Activated T-cell treated with anti-CD3 and anti-CD28 coated beads, Interleukin-2, amount 50 U/mL, for 4 hours (primary cell): ENCODE data around the gene U2AF1. TPM values are rescaled to one million over a fixed set of nuclear protein-coding genes. Genes with fewer than 3 reads are reported as not detected.
A peak's percentile ranks its signal among the peaks of the same experiment; 100 is the strongest.
"Not testable (repeated sequence)": the region's sequence is repeated elsewhere in the genome, so short reads cannot be mapped to it uniquely, and the experiment has no call there.

ENCODE experiments used
- ATAC-seq, 2 donors: fragments of 200-7000 bp; cut with Tn5 transposase; one replicate each; pipeline ENCODE4 v1.10.0; 2021
- DNase-seq: peaks from one replicate; pipeline ENCODE4 v3.0.0-alpha.2; 2020
- H3K27me3 Mint-ChIP-seq: one replicate; pipeline ENCODE4 v1.8.0; 2021; ENCODE audit warnings: low read depth, mixed read lengths
- H3K36me3 Mint-ChIP-seq: one replicate; pipeline ENCODE4 v1.8.0; 2022; ENCODE audit warnings: mixed read lengths; ENCODE audit not compliant: insufficient read depth
- H3K4me1 Mint-ChIP-seq: one replicate; pipeline ENCODE4 v1.8.0; 2021; ENCODE audit warnings: low read depth, mixed read lengths
- H3K4me3 Mint-ChIP-seq: one replicate; pipeline ENCODE4 v1.8.0; 2021; ENCODE audit warnings: mild to moderate bottlenecking, moderate library complexity, mixed read lengths
- H3K9me3 Mint-ChIP-seq: one replicate; pipeline ENCODE4 v1.8.0; 2021; ENCODE audit warnings: mixed read lengths
- total RNA-seq, 3 donors: library from RNA; stranded (reverse); gene quantifications; one replicate each; pipeline ENCODE4 v1.2.1, GENCODE V29; 2021

The U2AF1 gene, protein sequence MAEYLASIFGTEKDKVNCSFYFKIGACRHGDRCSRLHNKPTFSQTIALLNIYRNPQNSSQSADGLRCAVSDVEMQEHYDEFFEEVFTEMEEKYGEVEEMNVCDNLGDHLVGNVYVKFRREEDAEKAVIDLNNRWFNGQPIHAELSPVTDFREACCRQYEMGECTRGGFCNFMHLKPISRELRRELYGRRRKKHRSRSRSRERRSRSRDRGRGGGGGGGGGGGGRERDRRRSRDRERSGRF
- total RNA-seq = 10 to 100 TPM; 17.8 to 57.1 (median 27.0) TPM

GRCh38 chr21:43106965-43107793 is at the start of gene U2AF1:
U2AF1 (minus strand) TSS chr21:43107570; CDS start chr21:43107494, 76 bp downstream.
- H3K4me1 Mint-ChIP-seq, DNase-seq, H3K36me3 Mint-ChIP-seq, H3K27me3 Mint-ChIP-seq, H3K9me3 Mint-ChIP-seq: not testable (repeated sequence)
- ATAC-seq = peak; percentile 82 to 91
- peak within 1 kb of the TSS; percentile 62 for H3K4me3 Mint-ChIP-seq

DNA sequence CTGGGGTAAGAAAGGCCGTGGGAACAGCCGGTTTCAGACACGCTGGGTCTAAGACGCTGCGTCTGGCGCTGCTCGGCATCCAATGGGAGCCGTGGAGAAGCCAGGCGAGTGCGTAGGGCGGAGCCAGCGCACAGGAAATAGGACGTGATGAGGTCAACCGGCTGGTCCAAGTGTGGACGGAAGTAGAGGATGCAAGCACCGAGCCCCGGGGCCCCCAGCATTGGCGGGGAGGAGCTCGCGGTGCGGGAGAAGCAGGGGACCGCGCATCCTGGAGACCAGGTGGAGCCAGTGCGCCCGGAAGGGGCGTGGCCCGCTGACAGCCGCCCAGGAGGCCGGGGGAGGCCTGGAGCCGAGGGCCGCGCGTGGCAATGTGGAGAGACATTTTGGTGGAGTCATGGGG is 46.2 kb upstream of the U2AF1 start:
- not testable (repeated sequence) for H3K27me3 Mint-ChIP-seq, H3K4me1 Mint-ChIP-seq, H3K9me3 Mint-ChIP-seq, H3K4me3 Mint-ChIP-seq, DNase-seq, H3K36me3 Mint-ChIP-seq
- ATAC-seq = peak in 1 of 2 donors; percentile 32

DNA sequence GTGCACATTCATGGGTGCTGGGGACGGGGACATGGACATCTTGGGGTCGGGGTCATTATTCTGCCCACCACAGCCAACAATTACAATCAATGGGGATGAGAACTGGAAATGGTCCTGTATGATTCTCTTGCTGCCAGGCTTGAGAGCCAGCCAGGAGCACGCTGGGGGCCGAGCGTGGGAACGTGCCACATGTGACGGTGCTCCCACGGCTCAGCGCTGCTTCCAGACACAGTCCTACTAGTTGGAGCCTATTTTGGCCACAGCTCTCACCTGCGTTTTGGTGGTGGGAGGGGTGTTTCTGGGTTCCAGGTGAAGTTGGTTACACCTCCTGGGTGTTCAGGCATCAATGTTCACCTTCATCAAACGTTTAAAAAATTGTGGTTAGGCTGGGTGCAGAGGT is 42.0 kb upstream of the U2AF1 start:
- not testable (repeated sequence) for H3K4me1 Mint-ChIP-seq, ATAC-seq, H3K4me3 Mint-ChIP-seq, H3K36me3 Mint-ChIP-seq, DNase-seq, H3K27me3 Mint-ChIP-seq, H3K9me3 Mint-ChIP-seq

DNA sequence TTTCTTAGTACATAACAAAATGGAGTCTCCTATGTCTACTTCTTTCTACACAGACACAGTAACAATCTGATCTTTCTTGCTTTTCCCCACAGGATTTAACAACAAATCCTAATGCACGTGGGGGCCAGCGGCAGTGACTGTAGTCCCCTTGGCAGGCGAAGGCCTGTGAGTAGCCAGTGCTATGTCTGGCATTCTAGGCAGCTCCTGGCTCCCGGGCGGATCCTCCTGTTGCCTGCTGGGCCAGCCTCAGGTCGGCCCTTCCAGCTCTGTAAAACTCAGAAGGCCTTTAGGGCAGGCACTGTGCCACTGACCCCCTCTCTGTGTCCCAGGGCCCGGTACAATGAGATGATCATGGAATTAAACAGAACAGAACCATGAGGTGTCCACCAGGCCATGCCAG is 40.6 kb upstream of the U2AF1 start:
- not testable (repeated sequence) for H3K9me3 Mint-ChIP-seq

GRCh38 chr21:43146637-43147036 is 39.3 kb upstream of the U2AF1 start:
- DNase-seq, H3K4me3 Mint-ChIP-seq, H3K9me3 Mint-ChIP-seq, ATAC-seq, H3K27me3 Mint-ChIP-seq, H3K36me3 Mint-ChIP-seq, H3K4me1 Mint-ChIP-seq: not testable (repeated sequence)

More for the DNA sequence above, 40.6 kb upstream of the U2AF1 start:
- H3K36me3 Mint-ChIP-seq, H3K4me3 Mint-ChIP-seq, H3K4me1 Mint-ChIP-seq, H3K27me3 Mint-ChIP-seq, DNase-seq, ATAC-seq: not testable (repeated sequence)

DNA sequence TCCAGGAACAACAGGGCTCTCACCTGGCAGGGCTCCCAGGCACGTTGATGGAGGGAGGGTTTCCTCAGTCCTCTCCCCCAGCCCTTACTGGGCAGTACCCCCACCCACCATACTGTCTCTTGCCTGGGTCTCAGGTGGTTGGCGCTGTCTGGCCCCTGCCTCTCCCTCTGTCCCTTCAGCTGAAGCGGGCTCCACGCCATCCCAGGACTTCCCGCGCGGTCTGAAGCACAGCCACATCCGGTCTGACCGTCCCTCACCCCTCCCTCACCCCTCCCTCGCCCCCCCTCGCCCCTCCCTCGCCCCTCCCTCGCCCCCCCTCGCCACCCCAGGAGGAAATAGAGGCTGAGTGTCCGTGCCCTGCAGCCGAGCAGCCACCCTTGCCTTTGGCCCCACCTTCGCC is 34.0 kb upstream of the U2AF1 start:
- not testable (repeated sequence) for H3K36me3 Mint-ChIP-seq, ATAC-seq, H3K4me1 Mint-ChIP-seq, DNase-seq, H3K27me3 Mint-ChIP-seq, H3K4me3 Mint-ChIP-seq, H3K9me3 Mint-ChIP-seq

- not testable (repeated sequence) for DNase-seq, H3K36me3 Mint-ChIP-seq, H3K4me3 Mint-ChIP-seq, H3K27me3 Mint-ChIP-seq, H3K4me1 Mint-ChIP-seq, H3K9me3 Mint-ChIP-seq
- ATAC-seq = peak in 1 of 2 donors; percentile 56
Observed at GRCh38 chr21:43138944-43139343, 31.6 kb upstream of the U2AF1 start.

GRCh38 chr21:43134520-43134919 is 27.1 kb upstream of the U2AF1 start:
- not testable (repeated sequence) for ATAC-seq, H3K36me3 Mint-ChIP-seq, H3K27me3 Mint-ChIP-seq, DNase-seq, H3K9me3 Mint-ChIP-seq, H3K4me1 Mint-ChIP-seq, H3K4me3 Mint-ChIP-seq

- DNase-seq, H3K4me3 Mint-ChIP-seq, ATAC-seq, H3K4me1 Mint-ChIP-seq, H3K27me3 Mint-ChIP-seq, H3K9me3 Mint-ChIP-seq, H3K36me3 Mint-ChIP-seq: not testable (repeated sequence)
Observed at GRCh38 chr21:43130094-43130493, 22.7 kb upstream of the U2AF1 start.

- not testable (repeated sequence) for H3K27me3 Mint-ChIP-seq, ATAC-seq, H3K36me3 Mint-ChIP-seq, H3K4me1 Mint-ChIP-seq, DNase-seq, H3K9me3 Mint-ChIP-seq, H3K4me3 Mint-ChIP-seq
Observed at GRCh38 chr21:43115956-43116355, 8.6 kb upstream of the U2AF1 start.

GRCh38 chr21:43114483-43114882 is 7.1 kb upstream of the U2AF1 start:
- H3K4me1 Mint-ChIP-seq, H3K27me3 Mint-ChIP-seq, H3K36me3 Mint-ChIP-seq, DNase-seq, ATAC-seq, H3K9me3 Mint-ChIP-seq, H3K4me3 Mint-ChIP-seq: not testable (repeated sequence)

- ATAC-seq = peak; percentile 44 to 66
- H3K4me3 Mint-ChIP-seq, DNase-seq, H3K27me3 Mint-ChIP-seq, H3K36me3 Mint-ChIP-seq, H3K4me1 Mint-ChIP-seq, H3K9me3 Mint-ChIP-seq: not testable (repeated sequence)
Observed at GRCh38 chr21:43109006-43109405, 1.6 kb upstream of the U2AF1 start.

GRCh38 chr21:43108177-43108576 is 807 bp upstream of the U2AF1 start:
- not testable (repeated sequence) for H3K4me1 Mint-ChIP-seq, H3K9me3 Mint-ChIP-seq, DNase-seq, H3K27me3 Mint-ChIP-seq, H3K4me3 Mint-ChIP-seq, H3K36me3 Mint-ChIP-seq
- ATAC-seq = peak in 1 of 2 donors; percentile 19

DNA sequence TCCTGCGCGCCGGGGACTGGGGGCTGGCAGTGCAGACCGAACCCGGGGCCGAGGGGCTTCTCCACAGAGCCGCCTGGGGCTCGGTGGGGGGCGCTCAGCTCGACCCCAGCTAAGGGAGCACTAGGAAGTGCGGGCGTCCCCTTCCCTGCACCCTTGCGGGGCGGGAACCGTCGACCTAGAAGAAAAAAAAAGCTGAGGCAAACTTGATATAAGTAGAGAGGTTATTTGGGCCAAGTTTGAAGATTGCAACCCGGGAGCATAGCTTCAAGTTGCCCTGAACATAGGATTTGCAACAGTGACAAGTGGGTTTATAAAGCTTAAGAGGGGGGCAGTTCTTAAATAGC is 396 bp upstream of the U2AF1 start:
- H3K27me3 Mint-ChIP-seq, H3K36me3 Mint-ChIP-seq, H3K4me1 Mint-ChIP-seq, H3K9me3 Mint-ChIP-seq, ATAC-seq, H3K4me3 Mint-ChIP-seq, DNase-seq: not testable (repeated sequence)

GRCh38 chr21:43104642-43105041 is 2.7 kb downstream of the U2AF1 start:
- not testable (repeated sequence) for DNase-seq, ATAC-seq, H3K4me1 Mint-ChIP-seq, H3K27me3 Mint-ChIP-seq, H3K9me3 Mint-ChIP-seq, H3K36me3 Mint-ChIP-seq, H3K4me3 Mint-ChIP-seq
